ENCODE data around the gene ACP3. TPM values are rescaled to one million over a fixed set of nuclear protein-coding genes. Genes with fewer than 3 reads are reported as not detected.
A peak's percentile ranks its signal among the peaks of the same experiment; 100 is the strongest.
"Not testable (repeated sequence)": the region's sequence is repeated elsewhere in the genome, so short reads cannot be mapped to it uniquely, and the experiment has no call there.

The ACP3 gene
- total RNA-seq, 2 experiments from 2014 or later = not detected

DNA sequence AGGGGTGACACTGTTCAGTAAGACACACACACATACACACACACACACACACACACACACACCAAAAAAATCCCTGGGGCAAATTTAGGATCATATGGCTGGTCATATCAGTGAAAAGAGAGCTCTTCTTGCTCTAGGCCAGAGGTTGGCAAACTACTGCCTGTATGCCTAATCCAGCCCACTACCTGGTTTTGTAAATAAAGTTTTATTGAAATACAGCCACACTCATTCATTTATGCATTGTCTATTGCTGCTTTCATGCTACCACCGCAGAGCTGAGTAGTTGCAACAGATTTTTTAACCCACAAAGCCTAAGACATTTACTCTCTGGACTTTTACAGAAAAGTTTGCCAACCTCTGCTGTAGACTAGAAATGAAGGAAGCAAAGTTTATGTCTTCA, 30.6 kb downstream of the ACP3 start:
- no peak overlapping the region for H3K27ac Mint-ChIP-seq
- ChIA-PET POLR2A (no interaction called here), CTCF (interaction anchor here (1.3 to 1.5 kb wide), 2 partner anchors 9 to 53 kb away, joined by 3 read pairs; no protein-coding TSS in a partner anchor)
- H3K36me3 Mint-ChIP-seq (ENCODE audit: low read depth) = no peaks in the 10 kb centered on the region
- H3K27me3 Mint-ChIP-seq (ENCODE audit: low read depth) = peaks cover 18% of the 10 kb centered on the region
- ATAC-seq = no peak
- DNase-seq = no peak
- H3K4me1 Mint-ChIP-seq (ENCODE audit: low read depth) = no peaks in the 10 kb centered on the region
- H3K9me3 Mint-ChIP-seq (ENCODE audit: insufficient read depth) = no peaks in the 10 kb centered on the region
- no peak overlapping the region for H3K4me3 Mint-ChIP-seq

DNA sequence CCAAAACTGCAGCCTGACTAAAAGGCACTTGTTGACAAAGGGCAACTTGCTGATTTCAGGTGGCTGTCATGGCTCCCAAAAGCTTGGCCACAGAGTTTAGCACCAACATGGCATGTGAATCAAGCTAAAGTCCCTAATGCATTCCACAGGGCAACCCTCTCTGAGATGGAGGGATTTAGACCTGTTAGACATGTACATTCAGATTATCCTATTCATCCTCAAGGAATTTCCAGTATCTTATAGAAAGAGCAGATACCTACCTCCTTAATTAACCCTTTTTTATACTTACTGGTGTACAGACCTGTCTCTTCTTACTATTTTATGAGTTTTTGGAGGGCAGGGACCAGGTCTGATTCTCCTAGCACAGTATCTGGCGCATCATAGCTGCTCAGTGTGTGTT, 31.3 kb downstream of the ACP3 start:
- no peak for ATAC-seq
- no peaks in the 10 kb centered on the region for H3K4me1 Mint-ChIP-seq (ENCODE audit: low read depth)
- POLR2A ChIA-PET = no interaction called here
- no peak overlapping the region for H3K27ac Mint-ChIP-seq
- H3K4me3 Mint-ChIP-seq = no peak overlapping the region
- CTCF ChIA-PET = interaction anchor here (1.1 to 1.5 kb wide), 2 partner anchors 12 to 52 kb away, joined by 3 read pairs; no protein-coding TSS in a partner anchor
- no peak for DNase-seq
- peaks cover 20% of the 10 kb centered on the region for H3K27me3 Mint-ChIP-seq (ENCODE audit: low read depth)
- no peaks in the 10 kb centered on the region for H3K36me3 Mint-ChIP-seq (ENCODE audit: low read depth)
- H3K9me3 Mint-ChIP-seq (ENCODE audit: insufficient read depth) = no peaks in the 10 kb centered on the region

DNA sequence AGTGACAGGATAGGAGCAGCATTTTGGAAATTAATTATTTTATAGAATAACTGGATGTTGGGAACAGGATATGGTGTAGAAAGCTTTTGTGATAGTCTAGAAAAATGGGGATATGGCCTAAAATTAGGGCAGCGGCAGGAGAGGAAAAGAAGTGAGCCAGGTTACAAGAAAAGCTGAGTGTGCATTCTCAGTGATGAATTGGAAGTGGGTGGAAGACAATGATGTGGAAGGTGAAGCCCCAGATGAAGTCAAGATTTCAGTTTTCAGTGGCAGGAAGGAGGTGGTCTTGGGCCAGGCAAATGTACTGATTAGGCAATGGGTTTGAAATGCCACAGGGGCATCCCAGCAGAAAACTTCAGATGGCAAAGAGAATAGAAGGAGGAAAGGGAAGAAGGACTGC, 33.6 kb downstream of the ACP3 start:
- ATAC-seq (no peak), DNase-seq (no peak)
- H3K27ac Mint-ChIP-seq = no peak overlapping the region
- no peaks in the 10 kb centered on the region for H3K9me3 Mint-ChIP-seq (ENCODE audit: insufficient read depth)
- POLR2A ChIA-PET = no interaction called here
- no peak overlapping the region for H3K4me3 Mint-ChIP-seq
- CTCF ChIA-PET = interaction anchor here (2.2 to 4.8 kb wide), 3 partner anchors 8 to 292 kb away, joined by 8 to 49 read pairs (median 16); no protein-coding TSS in a partner anchor
- no peaks in the 10 kb centered on the region for H3K36me3 Mint-ChIP-seq (ENCODE audit: low read depth)
- peaks cover 17% of the 10 kb centered on the region for H3K27me3 Mint-ChIP-seq (ENCODE audit: low read depth)
- H3K4me1 Mint-ChIP-seq (ENCODE audit: low read depth) = no peaks in the 10 kb centered on the region

DNA sequence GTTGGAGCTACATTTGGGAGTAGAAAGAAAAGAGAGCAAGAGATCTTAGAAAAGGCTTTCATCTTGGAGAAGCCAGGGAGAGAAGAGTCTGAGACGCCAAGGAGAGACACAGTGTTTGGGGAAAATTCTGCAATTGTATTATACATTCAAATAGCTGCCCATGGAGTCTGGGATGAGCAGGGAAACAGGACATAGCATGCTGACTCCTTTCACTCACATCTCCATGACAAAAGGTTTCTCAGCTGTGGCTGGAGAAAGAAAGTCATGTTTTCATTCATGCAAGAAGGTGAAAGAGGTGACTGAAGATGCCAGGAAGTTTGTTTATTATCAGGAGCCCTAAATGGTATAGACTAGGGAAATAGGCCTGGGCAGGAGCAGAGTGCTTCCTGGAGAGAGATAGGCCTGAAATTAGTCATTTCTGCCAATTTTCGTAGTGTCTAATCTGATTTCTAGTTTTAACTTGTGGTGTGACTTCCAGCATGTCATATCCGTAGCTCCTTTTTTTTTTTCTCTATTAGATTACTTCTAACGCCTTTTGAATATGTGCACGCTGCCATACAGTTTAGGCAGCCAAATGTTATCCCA, 34.1 kb downstream of the ACP3 start:
- ATAC-seq = no peak
- CTCF ChIA-PET = interaction anchor here (0.8 to 4.8 kb wide), 5 partner anchors 8 to 291 kb away, joined by 3 to 49 read pairs (median 8); no protein-coding TSS in a partner anchor
- no peak for DNase-seq
- POLR2A ChIA-PET = no interaction called here
- H3K4me3 Mint-ChIP-seq = no peak overlapping the region
- H3K27ac Mint-ChIP-seq = no peak overlapping the region
- H3K4me1 Mint-ChIP-seq (ENCODE audit: low read depth) = no peaks in the 10 kb centered on the region
- H3K9me3 Mint-ChIP-seq (ENCODE audit: insufficient read depth) = no peaks in the 10 kb centered on the region
- H3K36me3 Mint-ChIP-seq (ENCODE audit: low read depth) = no peaks in the 10 kb centered on the region
- peaks cover 16% of the 10 kb centered on the region for H3K27me3 Mint-ChIP-seq (ENCODE audit: low read depth)

- H3K36me3 Mint-ChIP-seq (ENCODE audit: low read depth) = no peaks in the 10 kb centered on the region
- DNase-seq (peak; percentile 77), ATAC-seq (peak; percentile 82)
- no peaks in the 10 kb centered on the region for H3K4me1 Mint-ChIP-seq (ENCODE audit: low read depth)
- H3K27ac Mint-ChIP-seq = no peak overlapping the region
- peaks cover 14% of the 10 kb centered on the region for H3K27me3 Mint-ChIP-seq (ENCODE audit: low read depth)
- H3K9me3 Mint-ChIP-seq (ENCODE audit: insufficient read depth) = no peaks in the 10 kb centered on the region
- ChIA-PET POLR2A (no interaction called here), CTCF (interaction anchor here (0.7 to 4.8 kb wide), 8 partner anchors 10 to 290 kb away, joined by 3 to 49 read pairs (median 4); no protein-coding TSS in a partner anchor)
- no peak overlapping the region for H3K4me3 Mint-ChIP-seq
Observed at GRCh38 chr3:132352556-132353143, 35.4 kb downstream of the ACP3 start.

- DNase-seq = no peak
- H3K4me3 Mint-ChIP-seq = no peak overlapping the region
- H3K4me1 Mint-ChIP-seq (ENCODE audit: low read depth) = no peaks in the 10 kb centered on the region
- ChIA-PET POLR2A (no interaction called here), CTCF (interaction anchor here (4.5 to 4.8 kb wide), 2 partner anchors 12 to 42 kb away, joined by 16 to 49 read pairs; no protein-coding TSS in a partner anchor)
- no peak overlapping the region for H3K27ac Mint-ChIP-seq
- H3K27me3 Mint-ChIP-seq (ENCODE audit: low read depth) = peaks cover 15% of the 10 kb centered on the region
- no peaks in the 10 kb centered on the region for H3K36me3 Mint-ChIP-seq (ENCODE audit: low read depth)
- no peaks in the 10 kb centered on the region for H3K9me3 Mint-ChIP-seq (ENCODE audit: insufficient read depth)
- no peak for ATAC-seq
Observed at GRCh38 chr3:132354916-132355702, 37.9 kb downstream of the ACP3 start.

- ATAC-seq (no peak), DNase-seq (no peak)
- Mint-ChIP-seq H3K27me3 (ENCODE audit: low read depth) (peaks cover 17% of the 10 kb centered on the region), H3K27ac (no peak overlapping the region), H3K4me1 (ENCODE audit: low read depth) (no peaks in the 10 kb centered on the region), H3K9me3 (ENCODE audit: insufficient read depth) (no peaks in the 10 kb centered on the region), H3K4me3 (no peak overlapping the region), H3K36me3 (ENCODE audit: low read depth) (no peaks in the 10 kb centered on the region)
- CTCF ChIA-PET = interaction anchor here (1.4 kb wide), 1 partner anchor 179 kb away, joined by 5 read pairs; no protein-coding TSS in a partner anchor
- POLR2A ChIA-PET = no interaction called here
Observed at GRCh38 chr3:132356568-132356967, 39.4 kb downstream of the ACP3 start.

DNA sequence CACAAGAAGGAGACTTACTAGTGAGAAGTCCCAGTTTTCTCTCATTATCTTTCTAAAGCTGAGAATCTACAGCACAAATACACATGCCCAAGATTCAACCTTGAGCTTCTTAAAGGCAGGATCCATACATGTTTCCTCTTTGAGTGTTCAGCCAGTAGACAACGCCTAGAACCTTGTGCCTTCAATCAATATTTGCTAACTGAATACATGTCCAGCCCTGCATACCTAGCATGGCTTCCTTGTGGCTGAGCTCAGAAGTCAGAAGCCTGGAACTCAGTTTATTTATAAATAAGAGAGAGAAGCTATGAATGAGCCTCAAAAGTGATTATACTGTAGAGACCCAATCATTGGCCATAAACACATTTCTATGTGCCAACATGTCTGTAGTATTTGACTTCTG, 43.5 kb downstream of the ACP3 start:
- DNase-seq = no peak
- H3K9me3 Mint-ChIP-seq (ENCODE audit: insufficient read depth) = no peaks in the 10 kb centered on the region
- CTCF ChIA-PET = interaction anchor here (0.5 to 1.4 kb wide), 2 partner anchors 9 to 12 kb away, joined by 3 read pairs; no protein-coding TSS in a partner anchor
- ATAC-seq = no peak
- no peaks in the 10 kb centered on the region for H3K4me1 Mint-ChIP-seq (ENCODE audit: low read depth)
- no peaks in the 10 kb centered on the region for H3K36me3 Mint-ChIP-seq (ENCODE audit: low read depth)
- no peak overlapping the region for H3K4me3 Mint-ChIP-seq
- peaks cover 26% of the 10 kb centered on the region for H3K27me3 Mint-ChIP-seq (ENCODE audit: low read depth)
- POLR2A ChIA-PET = no interaction called here
- H3K27ac Mint-ChIP-seq = no peak overlapping the region

GRCh38 chr3:132362329-132362728, 45.1 kb downstream of the ACP3 start:
- Mint-ChIP-seq H3K4me3 (no peak overlapping the region), H3K27me3 (ENCODE audit: low read depth) (peaks cover 25% of the 10 kb centered on the region), H3K4me1 (ENCODE audit: low read depth) (no peaks in the 10 kb centered on the region), H3K36me3 (ENCODE audit: low read depth) (no peaks in the 10 kb centered on the region), H3K27ac (no peak overlapping the region), H3K9me3 (ENCODE audit: insufficient read depth) (no peaks in the 10 kb centered on the region)
- no peak for ATAC-seq
- CTCF ChIA-PET = no interaction called here
- DNase-seq = no peak
- POLR2A ChIA-PET = no interaction called here

DNA sequence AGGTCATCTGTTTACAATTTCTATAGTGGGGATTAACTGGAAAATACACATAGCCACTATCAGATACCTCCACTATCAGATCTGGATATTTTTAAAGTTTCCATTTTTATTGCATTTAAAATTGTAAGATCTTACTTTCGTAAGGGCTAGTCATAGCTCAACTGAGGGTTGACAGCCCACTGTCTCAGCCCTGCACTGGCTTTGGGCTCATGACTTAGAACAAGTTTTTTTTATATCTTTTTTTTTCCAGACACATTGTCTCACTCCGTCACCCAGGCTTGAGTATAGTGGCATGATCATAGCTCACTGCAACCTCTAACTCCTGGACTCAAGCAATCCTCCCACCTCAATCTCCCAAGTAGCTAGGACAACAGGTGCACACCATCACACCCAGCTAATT, 51.3 kb downstream of the ACP3 start:
- DNase-seq (no peak), ATAC-seq (no peak)
- ChIA-PET CTCF (no interaction called here), POLR2A (no interaction called here)
- peaks cover 9% of the 10 kb centered on the region for H3K27me3 Mint-ChIP-seq (ENCODE audit: low read depth)
- H3K9me3 Mint-ChIP-seq (ENCODE audit: insufficient read depth) = no peaks in the 10 kb centered on the region
- H3K36me3 Mint-ChIP-seq (ENCODE audit: low read depth) = no peaks in the 10 kb centered on the region
- H3K4me3 Mint-ChIP-seq = no peak overlapping the region
- H3K27ac Mint-ChIP-seq = no peak overlapping the region
- H3K4me1 Mint-ChIP-seq (ENCODE audit: low read depth) = no peaks in the 10 kb centered on the region

DNA sequence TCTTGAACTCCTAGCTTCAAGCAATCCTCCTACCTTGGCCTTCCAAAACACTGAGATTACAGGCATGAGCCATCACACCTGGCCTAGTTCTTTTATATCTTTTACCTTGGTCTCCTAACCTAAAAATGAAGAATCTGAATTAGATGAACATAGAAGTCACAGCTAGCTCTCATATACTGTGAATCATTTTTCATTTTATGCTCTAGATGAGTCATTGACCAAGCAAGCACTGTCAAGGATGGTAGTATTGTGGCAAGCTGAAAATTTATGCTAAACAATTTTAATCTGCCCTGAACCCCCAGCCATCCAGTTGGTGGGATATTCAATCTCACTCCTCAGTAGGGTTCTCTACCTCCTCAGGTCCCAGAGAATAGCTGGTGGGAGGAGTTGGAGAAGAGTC, 51.8 kb downstream of the ACP3 start:
- Mint-ChIP-seq H3K9me3 (ENCODE audit: insufficient read depth) (no peaks in the 10 kb centered on the region), H3K27ac (no peak overlapping the region), H3K36me3 (ENCODE audit: low read depth) (no peaks in the 10 kb centered on the region), H3K4me1 (ENCODE audit: low read depth) (no peaks in the 10 kb centered on the region), H3K27me3 (ENCODE audit: low read depth) (peaks cover 9% of the 10 kb centered on the region), H3K4me3 (no peak overlapping the region)
- ATAC-seq = no peak
- POLR2A ChIA-PET = no interaction called here
- DNase-seq = no peak
- CTCF ChIA-PET = no interaction called here

DNA sequence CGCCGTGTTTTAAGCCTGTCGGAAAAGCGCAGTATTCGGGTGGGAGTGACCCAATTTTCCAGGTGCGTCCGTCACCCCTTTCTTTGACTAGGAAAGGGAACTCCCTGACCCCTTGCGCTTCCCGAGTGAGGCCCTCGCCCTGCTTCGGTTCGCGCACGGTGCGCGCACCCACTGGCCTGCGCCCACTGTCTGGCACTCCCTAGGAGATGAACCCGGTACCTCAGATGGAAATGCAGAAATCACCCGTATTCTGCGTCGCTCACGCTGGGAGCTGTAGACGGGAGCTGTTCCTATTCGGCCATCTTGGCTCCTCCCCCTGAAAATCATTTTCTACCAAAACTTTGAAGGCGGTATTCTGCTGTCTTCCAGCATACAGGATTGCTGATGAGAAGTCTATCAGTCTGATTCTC, 59.7 kb downstream of the ACP3 start:
- ATAC-seq; DNase-seq; H3K9me3 Mint-ChIP-seq (ENCODE audit: insufficient read depth); H3K36me3 Mint-ChIP-seq (ENCODE audit: low read depth); H3K27ac Mint-ChIP-seq; CTCF ChIA-PET; H3K4me1 Mint-ChIP-seq (ENCODE audit: low read depth); H3K4me3 Mint-ChIP-seq; POLR2A ChIA-PET; H3K27me3 Mint-ChIP-seq (ENCODE audit: low read depth): not testable (repeated sequence)
